Activated CD4-positive, alpha-beta T cell treated with anti-CD3 and anti-CD28 coated beads for 1 hour (primary cell): ENCODE measurements around the gene ZNF554.

Experiments
- DNase-seq: peaks from one replicate; pipeline ENCODE4 v3.0.0-alpha.2; 2020

Gene ZNF554

DNA sequence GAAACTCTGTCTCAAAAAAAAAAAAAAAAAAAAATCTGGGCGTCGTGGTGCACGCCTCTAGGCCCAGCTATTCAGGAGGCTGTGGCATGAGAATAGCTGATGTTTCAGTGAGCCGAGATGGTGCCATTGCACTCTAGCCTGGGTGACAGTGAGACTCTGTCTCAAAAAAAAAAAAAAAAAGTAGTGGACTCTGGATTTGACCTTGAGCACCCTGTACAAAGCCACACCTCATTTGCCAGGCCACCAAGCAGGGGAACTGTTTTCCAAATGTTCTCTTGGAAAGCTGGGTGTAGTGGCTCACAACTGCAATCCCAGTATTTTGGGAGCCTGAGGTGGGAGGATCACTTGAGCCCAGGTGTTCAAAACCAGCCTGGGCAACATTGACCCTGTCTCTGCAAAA is 17.8 kb downstream of the ZNF554 start:
- DNase-seq = no peak

DNA sequence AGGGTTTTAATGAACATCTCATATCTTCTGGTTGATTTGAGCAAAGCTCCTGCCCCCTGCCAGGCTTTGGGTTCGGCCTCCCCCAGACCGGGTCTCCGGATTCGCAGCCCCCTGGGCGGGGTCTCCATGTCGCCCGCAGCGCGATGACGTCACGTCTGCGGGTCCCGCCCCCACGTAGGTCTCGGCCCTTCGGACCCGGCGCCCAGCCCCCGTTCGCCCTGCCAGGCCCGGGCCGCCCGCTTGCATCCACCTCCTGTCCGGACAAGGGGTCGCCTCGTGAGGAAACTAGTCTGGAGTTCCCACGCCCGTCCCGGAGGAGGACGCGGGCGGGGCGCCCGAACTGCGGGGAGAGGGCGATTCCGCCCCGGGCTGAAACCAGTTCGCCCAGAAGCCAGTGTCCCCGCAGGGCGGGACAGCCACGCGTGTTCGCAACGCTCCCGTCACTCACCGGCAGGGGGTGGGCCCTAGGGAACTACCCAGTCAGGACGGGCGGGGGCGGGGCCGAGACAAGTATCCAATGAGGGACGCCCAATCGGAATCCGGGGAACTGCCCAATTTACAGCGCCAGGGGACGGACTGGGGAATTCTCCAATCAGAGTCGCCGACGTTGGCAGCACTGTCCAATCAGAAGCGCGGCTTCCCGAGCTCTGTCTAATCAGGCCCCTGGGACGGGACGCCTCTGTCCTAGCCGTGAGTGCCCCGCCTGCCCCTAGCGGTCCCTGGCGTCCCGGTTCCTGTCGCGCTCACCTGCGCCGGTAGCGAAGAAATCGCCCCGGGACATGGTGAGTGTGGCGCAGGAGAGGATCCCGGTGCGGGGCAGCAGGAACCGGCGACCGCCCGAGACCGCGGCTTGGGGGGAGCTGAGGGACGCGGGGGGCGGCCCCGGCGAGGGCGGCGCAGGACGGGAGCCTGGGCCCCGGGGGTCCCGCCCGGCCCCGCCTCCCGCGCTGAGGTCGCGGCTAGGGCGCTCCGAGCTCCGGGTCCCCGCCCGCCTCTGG is 21.4 kb downstream of the ZNF554 start, which contains the start of gene ZNF555:
TSS of gene ZNF555 (plus strand) at position 682 of the 998 bp plus-strand sequence. CDS start at position 780, 98 bp downstream.
- DNase-seq = peak; percentile 97

DNA sequence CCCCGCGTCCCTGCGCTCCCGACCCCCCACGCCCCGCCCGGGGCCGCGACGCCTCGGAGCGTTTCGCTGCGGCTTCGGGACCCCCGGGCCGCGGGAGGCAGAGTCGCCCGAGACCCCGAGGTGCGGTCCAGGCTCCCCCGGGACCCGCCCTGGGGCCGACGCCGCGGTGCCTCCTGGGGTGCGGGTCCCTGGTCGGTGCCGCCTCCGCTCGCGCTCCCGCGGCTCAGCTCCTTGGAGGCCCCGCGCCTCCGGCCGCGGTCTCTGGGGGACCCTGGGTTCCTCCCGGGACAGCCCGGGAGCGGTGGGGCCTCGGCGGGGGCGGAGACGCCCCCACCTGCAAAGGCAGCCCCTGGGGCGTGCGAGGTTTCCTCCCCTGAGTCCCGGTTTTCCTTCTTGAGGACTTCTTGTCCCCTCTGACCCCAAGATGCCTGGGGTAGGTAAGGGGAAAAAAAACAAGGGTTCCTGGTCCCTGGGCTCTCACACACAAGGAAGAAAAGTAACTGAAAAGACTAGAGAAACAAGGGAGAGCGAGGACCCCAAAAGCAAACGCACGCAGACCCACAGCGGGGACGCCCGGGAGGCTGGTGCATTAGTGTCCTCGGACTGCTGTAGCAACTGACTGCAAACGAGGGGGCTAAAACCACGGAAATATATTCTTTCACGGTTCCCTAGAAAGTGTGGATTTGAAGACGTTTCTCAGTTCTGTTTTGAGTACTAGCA is 22.3 kb downstream of the ZNF554 start:
- no peak for DNase-seq

DNA sequence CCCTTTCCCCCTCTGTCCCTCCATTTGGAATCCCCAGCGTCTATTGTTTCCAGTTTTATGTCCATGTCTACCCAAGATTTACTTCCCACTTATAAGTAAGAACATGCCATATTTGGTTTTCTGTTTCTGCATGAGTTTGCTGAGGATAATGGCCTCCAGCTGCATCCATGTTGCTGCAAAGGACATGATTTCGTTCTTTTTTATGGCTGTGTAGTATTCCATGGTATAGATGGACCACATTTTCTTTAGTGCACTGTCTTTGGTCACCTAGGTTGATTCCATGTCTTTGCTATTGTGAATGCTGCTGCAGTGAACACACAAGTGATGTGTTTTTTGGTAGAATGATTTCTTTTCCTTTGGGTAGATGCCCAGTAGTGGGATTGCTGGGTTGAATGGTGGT is 25.4 kb downstream of the ZNF554 start:
- DNase-seq = no peak

DNA sequence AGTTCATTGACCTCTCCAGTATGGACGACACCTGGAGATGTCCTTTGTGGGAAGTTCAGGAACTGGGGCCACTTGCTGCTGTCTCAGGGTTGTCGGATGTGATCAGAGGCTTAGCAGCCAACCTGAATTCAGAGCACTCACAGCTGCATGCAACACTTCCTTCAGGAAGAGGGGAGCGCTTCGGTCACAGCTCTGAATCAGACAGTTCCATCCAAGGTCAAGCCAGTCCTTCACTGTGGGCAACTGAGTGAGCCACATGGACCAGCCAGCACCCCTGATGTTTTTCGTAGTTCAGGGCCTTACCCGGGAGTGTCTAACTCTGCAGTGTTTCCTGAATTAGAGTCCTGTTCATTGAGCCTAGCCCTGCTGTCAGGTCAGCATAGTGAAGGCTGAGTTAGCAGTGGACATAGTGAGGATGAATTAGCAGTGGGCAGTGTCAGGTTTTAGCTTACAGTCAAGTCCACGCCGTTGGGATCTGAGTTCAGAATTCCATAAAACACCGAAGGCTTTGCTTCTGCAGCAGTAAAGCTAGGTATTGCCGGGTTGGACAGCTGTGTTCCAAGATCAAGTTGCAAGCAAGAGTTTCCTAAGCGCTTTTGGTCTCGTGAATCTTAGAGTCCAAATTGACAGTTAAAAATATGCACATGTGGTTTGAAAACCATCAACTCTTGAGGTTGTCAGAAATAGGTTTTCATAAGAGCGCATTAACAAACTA is 26.7 kb downstream of the ZNF554 start:
- no peak for DNase-seq

DNA sequence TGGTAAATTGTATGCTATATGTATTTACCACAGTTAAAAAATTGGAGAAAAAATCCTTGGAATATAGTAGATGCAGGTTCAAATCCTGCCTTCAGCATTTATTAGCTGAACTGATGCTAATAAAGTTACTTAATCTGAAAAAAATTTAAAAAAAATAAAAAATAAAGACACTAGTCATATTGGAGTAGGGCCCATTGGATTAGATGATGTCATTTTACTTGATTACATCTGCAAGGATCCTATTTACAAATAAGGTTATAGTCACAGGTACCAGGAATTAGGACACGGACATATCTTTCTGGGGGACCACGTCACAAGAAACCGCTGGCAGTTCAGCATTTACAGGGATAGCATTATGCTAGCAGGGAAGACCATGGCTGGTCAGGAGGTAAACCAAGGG is 27.8 kb downstream of the ZNF554 start:
- DNase-seq = no peak

DNA sequence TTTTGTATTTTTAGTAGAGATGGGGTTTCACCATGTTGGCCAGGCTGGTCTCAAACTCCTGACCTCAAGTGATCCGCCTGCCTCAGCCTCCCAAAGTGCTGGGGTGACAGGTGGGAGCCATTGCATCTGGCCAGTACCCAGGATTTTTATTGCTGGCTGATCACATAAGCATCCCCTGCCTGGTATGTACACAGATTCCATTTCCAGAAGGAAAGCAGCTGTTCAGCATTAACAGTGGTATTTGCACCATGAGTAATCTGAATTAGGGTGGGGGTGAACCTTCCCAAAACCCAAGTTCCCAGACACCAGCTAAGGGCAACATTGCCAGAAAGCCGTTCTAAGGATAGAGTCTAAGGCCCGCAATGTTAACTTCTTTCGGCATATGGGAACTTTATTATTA is 28.9 kb downstream of the ZNF554 start:
- DNase-seq = no peak

DNA sequence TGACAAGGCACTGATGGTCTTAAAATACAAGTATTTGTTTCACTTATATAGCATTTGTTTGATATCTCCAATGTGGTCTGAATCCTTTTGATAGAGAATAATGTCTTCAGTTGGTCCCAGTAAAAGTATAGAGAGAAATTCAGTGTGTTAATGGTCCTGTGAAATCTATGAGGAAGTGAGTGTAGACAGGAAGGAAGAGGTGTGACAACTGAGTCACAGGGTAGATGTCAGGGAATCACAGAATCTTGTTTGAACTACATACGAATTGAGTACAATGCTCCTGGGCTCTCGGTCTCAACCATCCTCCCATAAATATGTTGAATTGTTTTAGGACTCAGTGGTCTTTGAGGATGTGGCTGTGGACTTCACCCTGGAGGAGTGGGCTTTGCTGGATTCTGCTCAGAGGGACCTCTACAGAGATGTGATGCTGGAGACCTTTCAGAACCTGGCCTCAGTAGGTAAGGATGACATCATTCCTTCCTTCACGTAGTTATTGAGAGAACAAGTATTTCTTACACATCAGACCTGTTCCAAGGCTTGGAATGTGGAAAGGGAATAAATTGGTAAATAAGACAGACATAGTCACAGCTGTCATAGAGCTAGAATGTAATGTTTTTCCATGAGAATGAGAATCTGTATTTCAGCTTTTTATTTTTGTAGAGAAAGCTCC is 30.7 kb downstream of the ZNF554 start:
- no peak for DNase-seq

DNA sequence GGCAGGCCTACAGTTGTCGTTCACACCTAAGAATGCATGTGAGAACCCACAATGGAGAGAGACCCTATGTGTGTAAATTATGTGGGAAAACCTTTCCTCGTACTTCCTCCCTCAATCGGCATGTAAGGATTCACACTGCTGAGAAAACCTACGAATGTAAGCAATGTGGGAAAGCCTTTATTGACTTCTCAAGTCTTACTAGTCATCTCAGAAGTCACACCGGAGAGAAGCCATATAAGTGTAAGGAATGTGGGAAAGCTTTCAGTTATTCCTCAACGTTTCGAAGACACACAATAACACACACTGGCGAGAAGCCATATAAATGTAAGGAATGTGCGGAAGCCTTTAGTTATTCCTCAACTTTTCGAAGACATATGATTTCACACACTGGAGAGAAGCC is 32.9 kb downstream of the ZNF554 start:
- DNase-seq = no peak

DNA sequence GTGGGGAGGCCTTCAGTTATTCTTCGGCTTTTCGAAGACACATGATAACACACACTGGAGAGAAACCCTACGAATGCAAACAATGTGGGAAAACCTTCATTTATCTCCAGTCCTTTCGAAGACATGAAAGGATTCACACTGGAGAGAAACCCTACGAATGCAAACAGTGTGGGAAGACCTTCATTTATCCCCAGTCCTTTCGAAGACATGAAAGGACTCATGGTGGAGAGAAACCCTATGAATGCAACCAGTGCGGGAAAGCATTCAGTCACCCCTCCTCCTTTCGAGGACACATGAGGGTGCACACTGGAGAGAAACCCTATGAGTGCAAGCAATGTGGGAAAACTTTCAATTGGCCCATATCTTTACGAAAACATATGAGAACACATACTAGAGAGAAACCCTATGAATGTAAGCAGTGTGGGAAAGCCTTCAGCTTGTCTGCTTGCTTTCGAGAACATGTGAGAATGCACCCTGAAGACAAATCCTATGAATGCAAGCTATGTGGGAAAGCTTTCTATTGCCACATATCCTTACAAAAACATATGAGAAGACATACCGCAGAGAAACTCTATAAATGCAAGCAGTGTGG is 33.4 kb downstream of the ZNF554 start:
- no peak for DNase-seq

DNA sequence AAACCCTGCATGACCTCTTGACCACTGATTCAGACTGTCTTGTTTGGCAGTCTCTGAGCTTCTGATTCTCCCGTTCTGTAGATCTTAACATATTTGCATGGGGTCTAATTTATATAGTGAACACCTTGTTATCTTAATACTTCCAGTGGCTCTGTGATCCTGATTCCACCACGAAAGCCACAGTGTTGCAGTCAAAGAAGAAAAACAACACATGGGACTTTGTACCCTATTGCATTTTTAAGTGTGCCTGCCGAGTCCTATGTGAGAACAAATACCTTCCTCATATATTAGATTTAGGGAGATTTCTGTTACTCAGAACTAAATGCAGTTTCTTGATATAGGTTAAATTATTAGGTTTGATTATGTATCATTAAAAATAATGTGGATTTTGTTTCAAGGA is 35.2 kb downstream of the ZNF554 start:
- no peak for DNase-seq

DNA sequence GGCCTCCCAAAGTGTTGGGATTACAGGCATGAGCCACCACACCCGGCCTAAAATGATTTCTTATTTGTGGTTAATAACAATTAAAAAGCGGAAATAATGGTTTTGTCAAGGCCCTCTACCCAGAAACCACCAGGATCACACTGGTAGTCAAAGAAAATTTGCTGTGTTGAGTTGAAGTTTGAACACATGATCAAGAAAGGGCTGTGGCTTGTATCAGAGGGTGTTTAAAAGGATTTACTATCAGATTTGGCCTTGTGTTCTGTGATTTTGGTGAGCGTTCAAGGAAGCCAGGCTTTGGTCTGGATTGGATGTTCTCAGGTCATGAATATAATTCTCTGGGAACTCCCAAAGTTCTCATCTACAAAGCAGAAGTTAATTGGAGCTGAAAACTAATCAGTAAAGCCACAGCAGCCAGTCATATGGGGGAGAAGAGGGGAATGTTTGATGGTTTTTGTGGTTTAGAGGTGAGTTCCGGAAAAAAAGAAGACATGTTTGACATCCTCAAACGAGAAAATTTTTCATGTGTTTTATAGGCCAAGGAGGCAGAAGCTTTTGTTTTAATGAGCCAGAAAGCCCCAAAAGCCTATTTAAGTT is 36.9 kb downstream of the ZNF554 start:
- DNase-seq = no peak

DNA sequence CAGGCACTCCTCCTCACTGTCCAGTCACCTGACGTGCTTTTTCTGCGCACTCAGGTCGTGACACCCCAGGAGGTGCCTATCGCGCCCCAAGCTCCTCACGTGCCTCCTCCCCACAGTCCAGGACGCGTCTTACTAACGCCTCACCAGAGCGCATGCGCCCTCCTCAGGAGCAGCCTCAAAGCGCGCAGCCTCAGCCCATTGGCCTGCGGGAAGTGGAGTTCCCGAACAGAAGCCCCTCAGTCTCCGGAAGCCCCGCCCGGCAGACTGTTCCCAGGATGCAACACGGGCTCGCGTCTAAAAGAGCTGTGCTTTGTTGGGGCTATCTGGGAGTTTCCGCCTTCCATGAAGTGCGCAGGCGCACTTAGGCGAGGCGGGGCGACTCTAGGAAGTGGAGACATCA is 39.2 kb downstream of the ZNF554 start:
- DNase-seq = no peak

DNA sequence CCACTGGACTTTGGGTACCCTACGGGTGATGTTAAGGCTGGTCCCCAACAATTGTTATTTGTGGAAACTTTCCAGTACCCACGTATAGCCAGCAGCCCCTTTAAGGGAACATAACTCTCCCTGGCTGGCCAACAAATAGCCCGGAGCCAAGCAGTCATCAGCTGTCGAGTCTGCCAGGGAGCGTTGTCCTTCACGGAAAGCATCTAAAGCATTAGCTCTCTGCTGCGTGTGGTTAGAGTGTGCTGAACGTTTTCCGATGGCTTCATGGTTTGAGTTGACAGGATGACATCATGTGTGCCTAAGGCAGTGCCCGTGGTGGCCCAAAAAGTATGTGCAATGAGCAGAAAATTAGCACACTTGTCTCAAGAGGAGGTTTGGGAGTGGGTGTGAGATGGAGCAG is 44.1 kb downstream of the ZNF554 start:
- DNase-seq = no peak

DNA sequence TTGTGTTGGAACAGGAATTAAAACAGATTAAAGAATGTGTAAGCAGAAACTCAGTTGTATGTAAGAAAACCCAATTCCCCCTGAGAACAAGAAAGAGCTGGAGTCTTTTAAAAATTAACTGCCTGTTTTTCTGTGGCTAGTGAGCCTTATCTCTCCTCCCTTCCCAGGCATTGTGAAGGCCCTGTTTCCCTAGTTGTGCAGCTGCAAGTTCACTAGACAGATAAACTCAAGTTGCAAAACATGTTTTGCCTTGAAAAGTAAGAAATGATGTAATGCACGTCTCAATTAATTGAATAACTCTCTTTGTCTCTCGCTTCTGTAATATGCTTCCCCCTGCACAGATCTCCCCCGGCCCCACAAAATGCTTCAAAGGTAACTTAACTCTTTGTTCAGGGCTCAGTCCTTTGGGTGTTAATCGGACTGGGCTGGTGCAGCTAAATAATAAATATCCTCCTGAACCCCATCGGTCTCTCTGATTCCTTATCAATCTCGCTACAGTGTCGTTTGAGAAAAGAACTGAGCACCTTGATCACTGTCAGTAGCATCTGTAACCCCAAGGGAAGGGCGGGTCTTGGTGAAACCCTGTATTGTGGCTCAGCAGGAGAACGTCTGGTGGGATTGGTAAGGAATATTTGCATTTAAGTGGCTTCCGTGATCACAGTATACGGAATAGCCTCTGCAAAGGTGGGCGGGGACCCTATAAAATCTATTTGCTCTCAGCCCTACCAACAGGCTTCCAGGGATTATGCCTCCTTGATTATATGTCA is 45.8 kb downstream of the ZNF554 start:
- no peak for DNase-seq

DNA sequence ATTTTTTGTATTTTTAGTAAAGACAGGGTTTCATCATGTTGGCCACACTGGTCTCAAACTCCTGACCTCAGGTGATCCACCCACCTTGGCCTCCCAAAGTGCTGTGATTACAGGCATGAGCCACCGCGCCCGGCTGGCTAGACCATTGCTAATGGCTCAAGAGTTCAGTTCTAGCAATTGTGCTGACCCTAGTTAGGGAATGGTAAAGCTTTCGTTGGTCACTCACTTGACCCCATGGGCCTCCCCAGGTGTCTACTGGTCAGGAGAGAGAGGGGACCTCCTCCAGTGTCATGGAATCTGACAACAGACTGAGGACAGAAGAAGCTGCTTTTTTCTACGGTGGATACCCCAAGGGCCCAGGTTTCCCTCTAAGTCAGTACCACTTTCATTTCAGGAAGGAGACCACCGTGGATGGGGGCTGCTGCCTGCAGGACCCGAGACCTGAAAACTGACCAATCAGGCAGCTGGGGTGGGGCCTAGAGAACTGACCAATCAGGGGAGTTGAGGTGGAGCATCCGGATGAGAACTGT is 46.9 kb downstream of the ZNF554 start:
- DNase-seq = no peak

DNA sequence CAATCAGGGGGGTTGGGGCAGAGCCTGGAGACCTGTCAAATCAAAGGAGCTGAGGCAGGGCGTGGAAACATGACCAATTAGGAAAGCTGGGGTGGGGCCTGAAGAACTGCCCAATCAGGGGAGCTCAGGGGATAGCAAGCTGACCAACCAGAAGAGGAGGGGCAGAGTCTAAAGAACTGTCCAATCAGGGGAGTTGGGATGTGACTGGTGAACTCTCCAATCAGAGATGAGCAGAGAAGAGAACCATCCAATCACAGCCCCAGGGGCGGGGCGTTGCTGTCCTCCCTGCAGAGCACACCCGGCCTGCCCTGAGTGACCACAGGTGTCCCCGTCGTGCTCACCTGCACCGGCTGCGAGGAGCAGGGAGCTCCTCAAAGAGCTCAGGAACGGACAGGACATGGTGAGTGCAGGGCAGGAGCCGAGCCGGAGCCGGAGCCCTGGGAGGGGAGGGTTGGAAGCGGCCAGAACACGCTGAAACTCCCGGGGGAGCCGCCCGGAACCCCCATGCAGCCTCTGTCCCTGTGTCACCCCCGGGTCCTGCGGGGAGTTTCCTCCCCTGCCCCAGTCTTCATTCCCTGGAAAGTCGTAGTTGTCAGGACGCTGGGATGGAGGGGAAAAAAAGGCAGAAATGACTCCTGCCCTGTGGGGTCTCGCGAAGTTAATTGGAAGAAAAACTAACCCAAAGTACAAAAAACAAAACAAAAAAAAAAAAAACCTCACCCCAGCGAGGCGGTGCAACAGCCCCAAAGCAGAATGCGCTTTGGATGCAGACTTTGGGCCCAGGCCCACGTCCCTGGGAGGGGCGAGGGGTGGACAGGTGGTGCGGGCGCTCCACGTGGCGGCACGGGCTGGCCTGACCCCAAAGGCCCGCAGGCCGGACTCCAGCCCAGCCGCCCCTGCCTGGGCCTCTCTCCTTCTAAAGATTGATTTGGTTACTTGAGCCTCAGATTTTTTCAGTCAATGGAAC is 47.6 kb downstream of the ZNF554 start, which contains the start of gene ZNF556:
TSS of gene ZNF556 (plus strand) at position 311 of the 967 bp plus-strand sequence. CDS start at position 398, 87 bp downstream.
- no peak for DNase-seq

DNA sequence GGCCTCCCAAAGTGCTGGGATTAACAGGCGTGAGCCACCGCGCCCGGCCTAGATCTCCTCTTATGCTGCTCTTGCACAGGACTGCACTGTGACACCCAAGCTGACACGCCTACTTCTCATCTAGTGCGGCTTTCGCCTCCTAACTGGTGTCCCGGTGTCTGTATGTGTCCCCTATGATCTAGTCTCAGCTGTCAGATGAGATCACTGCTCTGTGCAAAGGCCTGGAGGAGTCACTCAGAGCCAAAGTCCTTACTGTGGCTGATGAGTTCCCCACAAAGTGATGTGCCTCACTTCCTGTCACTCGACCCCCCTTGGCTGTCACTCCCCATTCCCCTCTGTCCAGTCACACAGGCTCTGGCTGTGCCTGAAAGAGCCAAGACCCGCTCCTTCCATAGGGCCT is 50.0 kb downstream of the ZNF554 start:
- no peak for DNase-seq

DNA sequence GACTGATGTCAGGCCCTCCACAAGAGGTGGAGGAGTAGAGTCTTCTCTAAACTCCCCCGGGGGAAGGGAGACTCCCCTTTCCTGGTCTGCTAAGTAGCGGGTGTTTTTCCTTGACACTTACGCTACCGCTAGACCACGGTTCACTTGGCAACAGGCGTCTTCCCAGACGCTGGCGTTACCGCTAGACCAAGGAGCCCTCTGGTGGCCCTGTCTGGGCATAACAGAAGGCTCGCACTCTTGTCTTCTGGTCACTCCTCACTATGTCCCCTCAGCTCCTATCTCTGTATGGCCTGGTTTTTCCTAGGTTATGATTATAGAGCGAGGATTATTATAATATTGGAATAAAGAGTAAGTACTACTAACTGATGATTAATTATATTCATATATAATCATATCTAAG is 52.5 kb downstream of the ZNF554 start:
- DNase-seq = peak; percentile 17
